Esophagus muscularis mucosa (tissue), 4 donors: ENCODE data around the gene NUP37.

Source experiments
- EP300 ChIP-seq: sonication (generic); formaldehyde crosslinking; IDR thresholded peaks from one replicate; pipeline ENCODE4 v1.6.1; 2017; ENCODE audit warnings: antibody characterized with exemption
- POLR2A ChIP-seq: fragments of 450-650 bp; IDR thresholded peaks from one replicate; pipeline ENCODE4 v1.6.1; 2017; ENCODE audit warnings: antibody characterized with exemption, moderate library complexity, mild to moderate bottlenecking, low read depth
- POLR2AphosphoS5 ChIP-seq, 2 donors: sonication (generic); formaldehyde crosslinking; IDR thresholded peaks; one replicate each; pipeline ENCODE4 v1.6.1; 2017; ENCODE audit warnings: antibody characterized with exemption in 2 of 2
- TF ChIP-seq, protein P1 (sequence below), 3 experiments: fragments of 200-600 bp in 2 of 3; fragments of 450-650 bp in 1 of 3; sonication (generic) in 2 of 3; IDR thresholded peaks; one replicate each; pipeline ENCODE4 v1.5.1; 2017 to 2019; ENCODE audit warnings: antibody characterized with exemption in 3 of 3, mild to moderate bottlenecking in 2 of 3, moderate library complexity in 1 of 3

GRCh38 chr12:102093319-102093718, 26.6 kb downstream of the NUP37 start:
- TF ChIP-seq POLR2A, result no peak
- TF ChIP-seq, protein P1, sequence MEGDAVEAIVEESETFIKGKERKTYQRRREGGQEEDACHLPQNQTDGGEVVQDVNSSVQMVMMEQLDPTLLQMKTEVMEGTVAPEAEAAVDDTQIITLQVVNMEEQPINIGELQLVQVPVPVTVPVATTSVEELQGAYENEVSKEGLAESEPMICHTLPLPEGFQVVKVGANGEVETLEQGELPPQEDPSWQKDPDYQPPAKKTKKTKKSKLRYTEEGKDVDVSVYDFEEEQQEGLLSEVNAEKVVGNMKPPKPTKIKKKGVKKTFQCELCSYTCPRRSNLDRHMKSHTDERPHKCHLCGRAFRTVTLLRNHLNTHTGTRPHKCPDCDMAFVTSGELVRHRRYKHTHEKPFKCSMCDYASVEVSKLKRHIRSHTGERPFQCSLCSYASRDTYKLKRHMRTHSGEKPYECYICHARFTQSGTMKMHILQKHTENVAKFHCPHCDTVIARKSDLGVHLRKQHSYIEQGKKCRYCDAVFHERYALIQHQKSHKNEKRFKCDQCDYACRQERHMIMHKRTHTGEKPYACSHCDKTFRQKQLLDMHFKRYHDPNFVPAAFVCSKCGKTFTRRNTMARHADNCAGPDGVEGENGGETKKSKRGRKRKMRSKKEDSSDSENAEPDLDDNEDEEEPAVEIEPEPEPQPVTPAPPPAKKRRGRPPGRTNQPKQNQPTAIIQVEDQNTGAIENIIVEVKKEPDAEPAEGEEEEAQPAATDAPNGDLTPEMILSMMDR (IDR thresholded peaks at IDR 0.05), result no peak
- TF ChIP-seq EP300, result no peak
- TF ChIP-seq POLR2AphosphoS5 (IDR thresholded peaks at IDR 0.05), result no peak
